ENCODE data around the gene CNN2.

Gene CNN2

GRCh38 chr19:1070931-1071791, 44.8 kb downstream of the CNN2 start:
- no peak overlapping the region for H3K4me3 ChIP-seq (ENCODE audit: low read length)
- TF ChIP-seq ZNF274 (IDR thresholded peaks at IDR 0.05; ENCODE audit: low read depth, low read length): no peak

GRCh38 chr19:1072371-1073015, 46.1 kb downstream of the CNN2 start:
- H3K4me3 ChIP-seq (ENCODE audit: low read length): no peak overlapping the region
- no peak for TF ChIP-seq ZNF274 (IDR thresholded peaks at IDR 0.05; ENCODE audit: low read depth, low read length)

GRCh38 chr19:1073063-1073955, 46.9 kb downstream of the CNN2 start:
- no peak overlapping the region for H3K4me3 ChIP-seq (ENCODE audit: low read length)
- no peak for TF ChIP-seq ZNF274 (IDR thresholded peaks at IDR 0.05; ENCODE audit: low read depth, low read length)

GRCh38 chr19:1073956-1074517, 47.6 kb downstream of the CNN2 start:
- H3K4me3 ChIP-seq (ENCODE audit: low read length): no peak overlapping the region; the same call in 1 of the 2 replicates
- no peak for TF ChIP-seq ZNF274 (IDR thresholded peaks at IDR 0.05; ENCODE audit: low read depth, low read length)

GRCh38 chr19:1074544-1075283, 48.3 kb downstream of the CNN2 start:
- no peak overlapping the region; the same call in 1 of the 2 replicates for H3K4me3 ChIP-seq (ENCODE audit: low read length)
- TF ChIP-seq ZNF274 (IDR thresholded peaks at IDR 0.05; ENCODE audit: low read depth, low read length): no peak

GRCh38 chr19:1076046-1076386, 49.6 kb downstream of the CNN2 start:
- TF ChIP-seq ZNF274 (IDR thresholded peaks at IDR 0.05; ENCODE audit: low read depth, low read length): no peak
- no peak overlapping the region for H3K4me3 ChIP-seq (ENCODE audit: low read length)

GRCh38 chr19:1076951-1077350, 50.5 kb downstream of the CNN2 start:
- H3K4me3 ChIP-seq (ENCODE audit: low read length): no peak overlapping the region; the same call in 1 of the 2 replicates
- TF ChIP-seq ZNF274 (IDR thresholded peaks at IDR 0.05; ENCODE audit: low read depth, low read length): no peak

GRCh38 chr19:1079566-1080111, 53.2 kb downstream of the CNN2 start:
- no peak overlapping the region for H3K4me3 ChIP-seq (ENCODE audit: low read length)
- TF ChIP-seq ZNF274 (IDR thresholded peaks at IDR 0.05; ENCODE audit: low read depth, low read length): no peak

GRCh38 chr19:1080360-1081161, 54.2 kb downstream of the CNN2 start:
- TF ChIP-seq ZNF274 (IDR thresholded peaks at IDR 0.05; ENCODE audit: low read depth, low read length): no peak

GRCh38 chr19:1081301-1082164, 55.1 kb downstream of the CNN2 start:
- no peak for TF ChIP-seq ZNF274 (IDR thresholded peaks at IDR 0.05; ENCODE audit: low read depth, low read length)
- H3K4me3 ChIP-seq (ENCODE audit: low read length): no peak overlapping the region

More at GRCh38 chr19:1080360-1081161, 54.2 kb downstream of the CNN2 start:
- no peak overlapping the region for H3K4me3 ChIP-seq (ENCODE audit: low read length)

- TF ChIP-seq ZNF274 (IDR thresholded peaks at IDR 0.05; ENCODE audit: low read depth, low read length): no peak
- no peak overlapping the region for H3K4me3 ChIP-seq (ENCODE audit: low read length)
Measured at GRCh38 chr19:1082165-1082927, 55.9 kb downstream of the CNN2 start.

All from GM08714 (cell line).